Lower lobe of right lung (tissue), 2 donors: ENCODE measurements around the gene NCOA7. TPM values are rescaled to one million over a fixed set of nuclear protein-coding genes. Genes with fewer than 3 reads are reported as not detected.

Source experiments
- ATAC-seq, 2 donors: fragments of 200-7000 bp; cut with Tn5 transposase; one replicate each; pipeline ENCODE4 v1.9.1; 2020 to 2022; ENCODE audit warnings: mild to moderate bottlenecking in 2 of 2, moderate library complexity in 2 of 2
- DNase-seq: peaks from one replicate; pipeline ENCODE4 v3.0.0-alpha.2; 2020
- H3K27ac ChIP-seq: fragments of 200-600 bp; one replicate; pipeline ENCODE4 v1.8.0; 2022
- H3K27me3 ChIP-seq: fragments of 200-600 bp; one replicate; pipeline ENCODE4 v1.8.0; 2022; ENCODE audit warnings: low read depth
- H3K36me3 ChIP-seq: fragments of 200-600 bp; one replicate; pipeline ENCODE4 v1.8.0; 2022; ENCODE audit warnings: mild to moderate bottlenecking
- H3K4me1 ChIP-seq: fragments of 200-600 bp; one replicate; pipeline ENCODE4 v1.8.0; 2022
- H3K4me3 ChIP-seq: fragments of 200-600 bp; one replicate; pipeline ENCODE4 v1.8.0; 2022; ENCODE audit warnings: mild to moderate bottlenecking
- H3K9me3 ChIP-seq: fragments of 200-600 bp; one replicate; pipeline ENCODE4 v1.8.0; 2022
- CTCF ChIP-seq: fragments of 200-600 bp; IDR thresholded peaks from one replicate; pipeline ENCODE4 v1.8.0; 2022; ENCODE audit warnings: antibody characterized with exemption, mild to moderate bottlenecking
- intact Hi-C: fragments of 100-400 bp; cut with DNase I; formaldehyde crosslinking; loops from one replicate; pipeline ENCODE4 v1.11.0; 2022
- total RNA-seq: library from RNA; stranded (reverse); fragmentation: NEBNext Ultra II Directional; extraction: Animal tissue kit (Norgen Biotek cat#: 25700); gene quantifications from one replicate; pipeline ENCODE4 v1.2.1, GENCODE V29; 2021
- donor health status: DM: no; HTN: yes; CAD: no; lungs with severe emphysema.

The NCOA7 gene
- total RNA-seq, 1 donor from 2014 or later: 64.4 TPM

- ATAC-seq (peak; percentile 22 to 40), DNase-seq (no peak)
- Histone ChIP-seq H3K4me1 (peaks cover 9% of the 10 kb centered on the region), H3K27ac (peak overlapping the region; percentile 95), H3K4me3 (peak overlapping the region; percentile 66), H3K27me3 (no peaks in the 10 kb centered on the region), H3K9me3 (no peaks in the 10 kb centered on the region), H3K36me3 (no peaks in the 10 kb centered on the region)
- intact Hi-C loops: no loop called here
- TF ChIP-seq CTCF: no peak
These were observed 9.4 kb upstream of the NCOA7 start for GRCh38 chr6:125781314-125781868.

GRCh38 chr6:125784365-125784764, 6.4 kb upstream of the NCOA7 start:
- intact Hi-C loops: no loop called here
- H3K4me1 ChIP-seq: peaks cover 17% of the 10 kb centered on the region
- H3K36me3 ChIP-seq: no peaks in the 10 kb centered on the region
- TF ChIP-seq CTCF: no peak
- no peak for DNase-seq
- H3K27me3 ChIP-seq: no peaks in the 10 kb centered on the region
- no peak overlapping the region for H3K27ac ChIP-seq
- no peaks in the 10 kb centered on the region for H3K9me3 ChIP-seq
- no peak overlapping the region for H3K4me3 ChIP-seq
- ATAC-seq: no peak

- Histone ChIP-seq H3K27me3 (no peaks in the 10 kb centered on the region), H3K4me1 (peaks cover 27% of the 10 kb centered on the region), H3K9me3 (no peaks in the 10 kb centered on the region), H3K27ac (no peak overlapping the region), H3K36me3 (no peaks in the 10 kb centered on the region), H3K4me3 (no peak overlapping the region)
- ATAC-seq: no peak
- intact Hi-C loops: no loop called here
- DNase-seq: no peak
- peak; percentile 30 for TF ChIP-seq CTCF
These were observed 3.0 kb upstream of the NCOA7 start for GRCh38 chr6:125787791-125788190.

- Histone ChIP-seq H3K36me3 (no peaks in the 10 kb centered on the region), H3K9me3 (no peaks in the 10 kb centered on the region), H3K4me3 (no peak overlapping the region), H3K27ac (peak overlapping the region; percentile 97), H3K27me3 (no peaks in the 10 kb centered on the region), H3K4me1 (peaks cover 41% of the 10 kb centered on the region)
- DNase-seq (no peak), ATAC-seq (no peak)
- no peak for TF ChIP-seq CTCF
- intact Hi-C loops: no loop called here
These were observed 1.6 kb upstream of the NCOA7 start for GRCh38 chr6:125789167-125789566.

GRCh38 chr6:125789576-125790357, 993 bp upstream of the NCOA7 start:
- no peak for TF ChIP-seq CTCF
- no peaks in the 10 kb centered on the region for H3K9me3 ChIP-seq
- ATAC-seq (peak; percentile 8 to 43), DNase-seq (peak; percentile 64)
- H3K4me1 ChIP-seq: peaks cover 47% of the 10 kb centered on the region
- intact Hi-C loops: no loop called here
- no peaks in the 10 kb centered on the region for H3K36me3 ChIP-seq
- no peaks in the 10 kb centered on the region for H3K27me3 ChIP-seq
- H3K4me3 ChIP-seq: peak overlapping the region; percentile 94
- H3K27ac ChIP-seq: peak overlapping the region; percentile 97
